Measurements from ENCODE around the gene LRRC8D. TPM values are rescaled to one million over a fixed set of nuclear protein-coding genes. Genes with fewer than 3 reads are reported as not detected.

LRRC8D gene
- total and polyA plus RNA-seq, 9 of the 15 experiments (the other 6 are each of a cell fraction or from before 2014, with no cell fraction given) = 3.4 to 53.9 (median 15.9) TPM

DNA sequence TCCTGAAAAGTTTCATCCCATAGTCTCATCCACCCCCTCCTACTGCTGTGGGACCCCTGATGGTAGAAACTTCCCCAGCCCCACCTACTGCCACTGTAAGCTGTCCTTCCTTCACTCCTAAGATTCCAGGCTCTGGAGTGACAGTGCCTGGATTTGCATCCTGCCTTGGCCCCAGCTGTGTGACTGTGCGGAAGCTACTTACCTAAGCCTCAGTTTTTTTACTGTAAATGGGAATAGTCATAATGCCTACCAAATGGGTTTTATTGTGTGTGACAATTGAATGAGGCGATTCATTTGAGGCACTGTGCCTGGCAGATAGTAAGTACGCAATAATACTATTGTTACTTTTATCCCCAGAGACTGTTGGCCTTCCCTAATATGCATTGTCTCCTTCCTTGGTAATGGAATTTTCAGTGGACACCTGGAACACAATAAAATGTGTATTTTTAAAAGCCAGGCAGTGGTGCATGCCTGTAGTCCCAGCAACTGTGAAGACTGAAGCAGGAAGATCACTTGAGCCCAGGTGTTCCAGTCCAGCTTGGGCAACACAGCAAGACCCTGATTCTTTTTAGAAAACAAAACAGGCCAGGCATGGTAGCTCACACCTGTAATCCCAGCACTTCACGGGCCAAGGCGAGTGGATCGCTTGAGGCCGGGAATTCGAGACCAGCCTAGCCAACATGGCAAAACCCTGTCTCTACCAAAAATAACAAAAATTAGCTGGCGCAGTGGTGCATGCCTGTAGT lies 119.0 kb downstream of the LRRC8D start (continued):
- no peak for TF ChIP-seq ARID1B (IDR thresholded peaks at IDR 0.05)
- TF ChIP-seq, protein P1, sequence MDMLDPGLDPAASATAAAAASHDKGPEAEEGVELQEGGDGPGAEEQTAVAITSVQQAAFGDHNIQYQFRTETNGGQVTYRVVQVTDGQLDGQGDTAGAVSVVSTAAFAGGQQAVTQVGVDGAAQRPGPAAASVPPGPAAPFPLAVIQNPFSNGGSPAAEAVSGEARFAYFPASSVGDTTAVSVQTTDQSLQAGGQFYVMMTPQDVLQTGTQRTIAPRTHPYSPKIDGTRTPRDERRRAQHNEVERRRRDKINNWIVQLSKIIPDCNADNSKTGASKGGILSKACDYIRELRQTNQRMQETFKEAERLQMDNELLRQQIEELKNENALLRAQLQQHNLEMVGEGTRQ (CRISPR knock-in tag; IDR thresholded peaks at IDR 0.05) = no peak
- TF ChIP-seq, protein P2, sequence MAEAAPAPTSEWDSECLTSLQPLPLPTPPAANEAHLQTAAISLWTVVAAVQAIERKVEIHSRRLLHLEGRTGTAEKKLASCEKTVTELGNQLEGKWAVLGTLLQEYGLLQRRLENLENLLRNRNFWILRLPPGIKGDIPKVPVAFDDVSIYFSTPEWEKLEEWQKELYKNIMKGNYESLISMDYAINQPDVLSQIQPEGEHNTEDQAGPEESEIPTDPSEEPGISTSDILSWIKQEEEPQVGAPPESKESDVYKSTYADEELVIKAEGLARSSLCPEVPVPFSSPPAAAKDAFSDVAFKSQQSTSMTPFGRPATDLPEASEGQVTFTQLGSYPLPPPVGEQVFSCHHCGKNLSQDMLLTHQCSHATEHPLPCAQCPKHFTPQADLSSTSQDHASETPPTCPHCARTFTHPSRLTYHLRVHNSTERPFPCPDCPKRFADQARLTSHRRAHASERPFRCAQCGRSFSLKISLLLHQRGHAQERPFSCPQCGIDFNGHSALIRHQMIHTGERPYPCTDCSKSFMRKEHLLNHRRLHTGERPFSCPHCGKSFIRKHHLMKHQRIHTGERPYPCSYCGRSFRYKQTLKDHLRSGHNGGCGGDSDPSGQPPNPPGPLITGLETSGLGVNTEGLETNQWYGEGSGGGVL (CRISPR knock-in tag; IDR thresholded peaks at IDR 0.05) = no peak
- no peak for TF ChIP-seq TEAD4 (IDR thresholded peaks at IDR 0.05; ENCODE audit: low read length)
- no peak for TF ChIP-seq TEAD4 (CRISPR knock-in tag; IDR thresholded peaks at IDR 0.05; ENCODE audit: borderline replicate concordance)
- TF ChIP-seq BDP1 (IDR thresholded peaks at IDR 0.05; ENCODE audit: insufficient read depth, insufficient read length) = no peak
- TF ChIP-seq NCOA6 (IDR thresholded peaks at IDR 0.05) = no peak
- no peak for TF ChIP-seq NFATC3 (IDR thresholded peaks at IDR 0.05)
